GM18520 (cell line): ENCODE measurements around the gene RAP1GAP2.
"Not testable (repeated sequence)": the region's sequence is repeated elsewhere in the genome, so short reads cannot be mapped to it uniquely, and the experiment has no call there.

ENCODE experiments used
- ATAC-seq: cut with Tn5 transposase; IDR thresholded peaks from one replicate; pipeline ENCODE4 v1.9.1; 2021; ENCODE audit not compliant: unreplicated experiment

The RAP1GAP2 gene

DNA sequence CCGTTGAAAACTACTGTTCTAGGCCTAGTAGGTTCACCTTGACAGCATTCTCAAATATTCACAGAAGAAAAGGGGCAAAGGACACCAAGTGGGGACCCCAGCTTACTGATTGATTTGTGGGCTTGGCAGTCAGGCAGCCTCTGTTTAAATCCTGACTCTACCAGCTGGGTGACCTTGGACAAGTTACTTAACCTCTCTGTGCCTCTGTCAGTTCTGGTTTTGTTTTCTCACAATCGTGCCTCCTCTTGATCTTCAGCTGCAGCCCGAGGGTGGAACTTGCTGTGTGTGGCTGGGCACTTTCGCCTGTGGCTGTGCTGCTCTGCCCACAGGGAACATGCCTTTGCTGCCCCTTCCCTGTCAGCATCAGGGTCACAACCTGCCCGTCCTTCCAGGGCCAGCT, 17.8 kb downstream of the RAP1GAP2 start:
- no peak for ATAC-seq

- no peak for ATAC-seq
These were observed 18.5 kb downstream of the RAP1GAP2 start for GRCh38 chr17:2814481-2815341.

DNA sequence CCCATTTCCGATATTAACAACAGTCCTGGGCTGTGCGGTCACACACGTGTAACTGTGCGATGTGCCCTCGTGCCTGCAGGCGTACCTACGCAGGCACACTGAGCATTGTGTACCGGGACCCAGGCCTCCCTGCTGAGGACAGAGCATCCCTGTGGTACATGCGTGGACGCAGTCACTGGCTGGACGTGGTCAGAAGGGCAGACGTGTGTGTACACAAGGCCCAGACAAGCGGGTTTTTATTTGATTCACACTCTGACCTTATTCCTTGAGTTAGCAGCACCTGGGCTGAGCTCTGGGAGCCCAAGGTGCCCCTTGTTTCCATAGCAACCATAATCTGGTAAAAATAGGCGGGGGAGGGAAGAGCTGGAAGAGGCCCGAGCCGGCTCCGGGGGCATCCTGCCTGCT, 19.5 kb downstream of the RAP1GAP2 start:
- ATAC-seq: no peak

- ATAC-seq: no peak
These were observed 20.4 kb downstream of the RAP1GAP2 start for GRCh38 chr17:2816688-2817087.

GRCh38 chr17:2819294-2819693, 23.1 kb downstream of the RAP1GAP2 start:
- not testable (repeated sequence) for ATAC-seq

- no peak for ATAC-seq
These were observed 23.8 kb downstream of the RAP1GAP2 start for GRCh38 chr17:2819921-2820501.

GRCh38 chr17:2821868-2822267, 25.6 kb downstream of the RAP1GAP2 start:
- no peak for ATAC-seq

DNA sequence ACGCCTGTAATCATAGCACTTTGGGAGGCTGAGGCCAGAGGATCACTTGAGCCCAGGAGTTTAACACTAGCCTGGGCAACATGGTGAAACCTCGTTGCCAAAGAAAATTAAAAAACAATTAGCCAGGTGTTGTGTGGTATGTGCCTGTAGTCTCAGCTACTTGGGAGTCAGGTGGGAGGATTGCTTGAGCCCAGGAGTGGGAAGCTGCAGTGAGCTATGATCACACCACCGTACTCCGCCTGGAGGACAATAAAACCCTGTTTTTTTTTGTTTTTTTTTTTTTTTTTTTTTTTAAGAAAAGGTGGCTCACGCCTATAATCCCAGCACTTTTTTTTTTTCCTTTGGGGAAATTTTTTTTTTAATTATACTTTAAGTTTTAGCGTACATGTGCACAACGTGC, 26.1 kb downstream of the RAP1GAP2 start:
- no peak for ATAC-seq

DNA sequence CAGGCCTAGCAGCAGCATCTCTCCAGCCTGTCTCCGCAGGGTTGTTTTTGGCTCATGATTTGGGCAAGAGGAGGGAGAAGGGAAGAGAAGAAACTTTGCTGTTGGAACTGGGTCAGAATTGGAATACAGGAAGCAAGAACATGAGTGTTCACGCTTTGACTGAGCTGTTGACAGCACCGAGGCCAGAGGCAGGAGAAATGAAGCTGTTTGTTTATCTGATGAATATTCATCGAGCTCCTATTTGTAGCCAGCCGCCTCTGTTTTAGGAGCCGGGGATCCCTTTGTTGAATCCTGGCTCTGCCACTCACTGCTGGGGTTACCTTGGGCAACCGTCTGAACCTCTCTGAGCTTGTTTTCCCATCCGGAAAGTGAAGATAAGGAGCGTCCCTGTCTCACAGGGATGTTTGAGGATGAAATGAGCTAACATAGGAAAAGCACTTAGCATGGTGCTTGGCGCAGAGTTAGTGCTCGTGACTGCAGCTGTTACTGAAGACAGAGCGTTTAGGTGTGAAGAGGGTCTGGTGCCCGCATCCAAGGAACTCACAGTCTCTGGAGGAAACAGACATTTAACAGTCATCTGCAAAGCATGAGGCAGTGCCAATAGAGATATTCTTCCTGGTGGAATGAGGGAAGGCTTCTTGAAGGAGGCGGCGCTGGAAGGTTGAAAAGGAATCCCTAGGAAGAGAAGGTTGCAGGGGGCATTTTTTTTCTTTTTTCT, 29.2 kb downstream of the RAP1GAP2 start:
- ATAC-seq: no peak

DNA sequence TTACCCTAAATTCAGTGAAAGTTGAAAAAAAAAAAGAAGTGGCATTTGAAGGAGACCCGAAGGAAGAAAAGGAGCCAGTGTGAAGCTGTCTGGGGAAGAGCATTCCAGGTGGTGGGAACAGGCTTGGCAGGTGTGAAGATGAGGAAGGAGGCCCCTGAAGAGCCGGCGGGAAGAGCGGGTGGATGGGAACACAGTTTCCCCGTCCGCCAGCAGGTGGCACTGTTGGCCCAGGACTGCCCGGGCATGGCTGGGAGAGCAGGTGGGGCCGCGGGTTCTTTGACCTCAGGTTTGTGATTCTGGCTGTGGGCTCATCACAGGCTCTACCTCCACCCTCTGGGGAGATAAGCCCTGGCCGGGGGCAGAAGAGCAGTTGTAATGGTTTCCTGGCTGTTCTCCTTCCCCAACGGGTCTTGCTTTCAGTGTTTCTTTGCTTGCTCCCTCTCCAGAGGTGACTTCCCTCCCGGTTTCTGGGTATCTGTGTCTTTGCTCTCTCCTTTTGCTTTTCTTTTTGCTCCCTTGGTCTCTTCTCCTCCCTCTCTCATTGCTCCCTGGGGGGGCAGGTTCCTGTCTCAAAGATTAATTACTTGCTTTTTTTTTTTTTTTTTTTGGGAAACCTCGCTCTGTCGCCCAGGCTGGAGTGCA, 32.3 kb downstream of the RAP1GAP2 start:
- ATAC-seq: no peak

- no peak for ATAC-seq
These were observed 34.4 kb downstream of the RAP1GAP2 start for GRCh38 chr17:2830678-2831077.

DNA sequence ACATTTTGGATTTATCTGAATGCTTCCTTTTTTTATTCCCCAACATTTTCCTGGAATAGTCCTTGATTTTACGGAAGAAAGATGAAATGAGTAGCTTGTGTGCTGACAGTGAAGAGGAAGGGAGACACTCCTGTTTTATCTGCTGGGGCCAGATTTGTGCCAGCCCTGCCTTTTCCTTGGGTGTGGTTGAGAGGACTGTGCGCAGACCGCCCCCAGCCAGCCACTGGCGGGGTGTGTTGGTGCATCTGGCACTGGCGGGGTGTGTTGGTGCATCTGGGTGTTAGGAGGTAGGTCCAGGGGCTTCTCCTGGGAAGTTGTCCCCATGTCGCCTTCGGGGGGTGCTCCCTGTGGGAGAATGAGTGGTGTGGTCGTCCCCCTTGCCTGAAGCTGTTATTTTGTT, 39.5 kb downstream of the RAP1GAP2 start:
- no peak for ATAC-seq

DNA sequence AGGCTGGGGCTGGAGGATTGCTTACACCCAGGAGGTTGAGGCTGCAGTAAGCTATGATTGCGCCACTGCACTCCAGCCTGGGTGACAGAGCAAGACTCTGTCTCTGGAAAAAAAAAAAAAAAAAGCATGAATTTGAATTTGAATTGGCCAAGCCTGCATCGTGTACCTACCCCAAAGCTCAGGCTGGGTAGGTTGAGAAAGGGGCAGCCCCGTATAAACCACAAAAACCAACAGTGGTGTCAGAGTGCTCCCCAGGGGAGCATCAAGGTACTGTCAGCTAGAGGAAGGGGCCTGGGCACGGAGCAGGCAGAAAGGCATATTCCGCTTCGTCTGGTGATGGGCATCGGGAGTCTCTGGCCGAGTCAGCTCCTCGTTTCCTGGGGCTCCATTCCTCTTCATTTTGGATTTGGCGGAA, 40.9 kb downstream of the RAP1GAP2 start:
- no peak for ATAC-seq

- no peak for ATAC-seq
These were observed 45.4 kb downstream of the RAP1GAP2 start for GRCh38 chr17:2841606-2842005.

DNA sequence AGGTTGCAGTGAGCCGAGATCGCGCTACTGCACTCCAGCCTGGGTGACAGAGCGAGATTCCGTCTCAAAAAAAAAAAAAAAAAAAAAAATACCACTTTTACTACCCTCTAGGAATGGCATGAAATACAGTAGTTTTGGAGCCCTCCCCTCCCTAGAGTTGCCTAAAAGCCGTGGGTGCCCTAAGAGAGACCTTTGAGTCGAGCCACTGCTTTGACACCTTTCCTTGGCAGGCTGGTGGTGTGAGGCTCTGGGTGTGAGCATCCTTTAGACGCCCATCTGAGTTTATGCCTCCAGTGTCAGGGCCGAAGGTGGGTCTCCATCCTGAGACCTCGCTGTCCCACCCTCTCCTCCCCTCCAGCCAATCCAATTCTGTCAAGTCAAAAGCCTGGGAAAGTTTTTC, 46.2 kb downstream of the RAP1GAP2 start:
- no peak for ATAC-seq

GRCh38 chr17:2844416-2844815, 48.2 kb downstream of the RAP1GAP2 start:
- no peak for ATAC-seq

DNA sequence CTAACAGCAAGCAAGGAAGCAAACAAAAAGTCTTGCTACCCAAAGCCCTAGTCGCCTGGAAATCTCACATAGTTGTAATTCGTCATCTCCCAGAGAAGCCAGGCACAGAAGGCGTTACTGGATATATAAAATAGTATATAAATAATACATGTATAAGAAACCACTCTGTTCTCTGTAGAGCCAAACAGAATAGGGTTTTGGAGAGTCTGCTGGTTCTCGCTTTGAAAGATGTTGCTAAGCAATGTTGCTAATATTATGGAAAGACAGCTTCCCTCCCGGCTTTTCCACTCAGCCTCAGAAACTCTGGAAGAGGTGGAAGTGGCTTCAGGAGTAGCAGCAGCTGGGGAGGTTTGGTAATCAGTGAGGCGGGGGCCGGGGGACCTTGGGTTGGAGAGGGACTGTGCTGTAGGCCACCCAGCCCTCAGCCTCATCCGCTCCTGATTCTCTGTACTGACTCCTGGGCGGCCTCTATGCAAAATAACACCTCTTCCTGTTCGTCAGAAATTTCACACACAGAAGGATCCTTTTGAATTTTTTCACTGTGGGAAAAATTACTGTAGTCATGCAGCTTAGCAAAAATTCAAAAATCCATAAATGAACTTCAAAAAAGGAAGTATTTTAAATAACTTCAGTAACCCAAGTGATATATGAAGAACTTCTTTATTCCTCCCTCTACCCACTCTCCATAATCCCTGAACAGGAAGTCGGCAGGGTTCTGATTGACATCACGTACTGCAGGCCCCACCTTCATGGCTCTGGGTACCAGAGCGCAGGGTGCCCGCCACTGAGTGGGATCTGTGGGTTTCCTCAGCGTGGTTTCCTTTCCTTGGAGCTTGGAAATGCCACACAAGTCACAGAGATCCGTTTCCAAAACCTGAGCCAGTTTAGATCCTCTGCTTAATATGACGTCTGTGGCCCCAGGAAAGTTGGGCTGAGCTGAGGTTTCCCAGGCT, 51.4 kb downstream of the RAP1GAP2 start:
- ATAC-seq: no peak

GRCh38 chr17:2849327-2849670, 53.1 kb downstream of the RAP1GAP2 start:
- ATAC-seq: no peak

GRCh38 chr17:2850991-2851390, 54.8 kb downstream of the RAP1GAP2 start:
- no peak for ATAC-seq

DNA sequence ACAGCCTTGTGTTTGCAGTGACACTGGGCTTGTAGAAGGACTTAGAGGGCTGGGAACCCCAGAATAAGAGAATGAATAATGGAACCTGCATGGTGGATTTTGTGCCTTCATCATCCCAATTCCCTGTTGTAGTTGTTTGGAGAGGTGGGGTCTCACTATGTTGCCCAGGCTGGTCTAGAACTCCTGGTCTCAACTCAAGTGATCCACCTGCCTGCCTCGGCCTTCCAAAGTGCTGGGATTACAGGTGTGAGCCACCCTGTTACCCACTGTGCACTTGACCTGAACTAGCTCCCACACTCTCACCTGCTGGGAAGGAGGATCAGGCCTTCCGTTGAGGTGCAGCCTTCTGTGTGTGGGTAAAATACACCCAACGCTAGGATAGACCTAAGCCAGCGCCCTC, 55.4 kb downstream of the RAP1GAP2 start:
- no peak for ATAC-seq
